AG04449 (cell line): Measurements from ENCODE around the gene CRYL1.

Experiments used
- CTCF ChIA-PET: fragments of 350-600 bp; formaldehyde crosslinking; extraction: SDS; loops from one replicate; lab custom pipeline; 2021; ENCODE audit warnings: antibody characterized with exemption; lab: Yijun Ruan, JAX
- POLR2A ChIA-PET: fragments of 400-600, 350-600 bp; formaldehyde crosslinking; extraction: SDS; loops from one replicate; lab custom pipeline; 2020; ENCODE audit warnings: antibody characterized with exemption, inconsistent platforms; lab: Yijun Ruan, JAX
- DNase-seq: peaks from one replicate; pipeline ENCODE4 v3.0.0-alpha.2; 2010; ENCODE audit warnings: low read depth, low spot score
- H3K4me3 ChIP-seq: 2 replicates; pipeline ENCODE4 v1.5.1; 2011; ENCODE audit warnings: low read depth, mild to moderate bottlenecking, control low read depth, low read length
- TF ChIP-seq, protein P1 (sequence below): IDR thresholded peaks from one replicate; pipeline ENCODE4 v1.5.1; 2011; ENCODE audit warnings: mild to moderate bottlenecking, moderate library complexity, low read length, control low read depth, inconsistent platforms; ENCODE audit not compliant: insufficient read depth; ENCODE audit errors: missing control alignments

The CRYL1 gene

DNA sequence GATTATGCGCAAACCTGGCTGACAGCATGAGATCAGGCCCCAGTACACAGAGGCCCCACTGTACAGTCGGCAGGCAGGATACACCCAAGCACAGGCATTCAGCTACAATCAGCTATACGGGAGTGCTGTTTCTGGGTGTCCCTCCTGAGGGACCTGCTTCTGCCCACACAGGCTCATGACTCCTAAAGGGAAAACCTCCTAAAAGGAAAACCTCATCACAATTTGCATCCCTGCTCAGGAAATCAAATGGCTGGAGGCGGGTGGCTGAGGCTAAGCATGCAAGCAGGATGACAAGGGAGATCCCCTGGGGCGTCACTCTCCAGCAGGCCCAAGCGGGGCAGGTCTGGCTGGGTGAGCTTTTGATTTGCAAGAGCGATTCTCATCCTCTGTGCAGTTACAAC lies 99.8 kb downstream of the CRYL1 start:
- no peak for DNase-seq
- ChIA-PET POLR2A (no interaction called here), CTCF (interaction anchor here (0.6 kb wide), 1 partner anchor 499 kb away, joined by 3 read pairs; no protein-coding TSS in a partner anchor)
- TF ChIP-seq, protein P1, sequence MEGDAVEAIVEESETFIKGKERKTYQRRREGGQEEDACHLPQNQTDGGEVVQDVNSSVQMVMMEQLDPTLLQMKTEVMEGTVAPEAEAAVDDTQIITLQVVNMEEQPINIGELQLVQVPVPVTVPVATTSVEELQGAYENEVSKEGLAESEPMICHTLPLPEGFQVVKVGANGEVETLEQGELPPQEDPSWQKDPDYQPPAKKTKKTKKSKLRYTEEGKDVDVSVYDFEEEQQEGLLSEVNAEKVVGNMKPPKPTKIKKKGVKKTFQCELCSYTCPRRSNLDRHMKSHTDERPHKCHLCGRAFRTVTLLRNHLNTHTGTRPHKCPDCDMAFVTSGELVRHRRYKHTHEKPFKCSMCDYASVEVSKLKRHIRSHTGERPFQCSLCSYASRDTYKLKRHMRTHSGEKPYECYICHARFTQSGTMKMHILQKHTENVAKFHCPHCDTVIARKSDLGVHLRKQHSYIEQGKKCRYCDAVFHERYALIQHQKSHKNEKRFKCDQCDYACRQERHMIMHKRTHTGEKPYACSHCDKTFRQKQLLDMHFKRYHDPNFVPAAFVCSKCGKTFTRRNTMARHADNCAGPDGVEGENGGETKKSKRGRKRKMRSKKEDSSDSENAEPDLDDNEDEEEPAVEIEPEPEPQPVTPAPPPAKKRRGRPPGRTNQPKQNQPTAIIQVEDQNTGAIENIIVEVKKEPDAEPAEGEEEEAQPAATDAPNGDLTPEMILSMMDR = no peak
- no peak overlapping the region for H3K4me3 ChIP-seq

DNA sequence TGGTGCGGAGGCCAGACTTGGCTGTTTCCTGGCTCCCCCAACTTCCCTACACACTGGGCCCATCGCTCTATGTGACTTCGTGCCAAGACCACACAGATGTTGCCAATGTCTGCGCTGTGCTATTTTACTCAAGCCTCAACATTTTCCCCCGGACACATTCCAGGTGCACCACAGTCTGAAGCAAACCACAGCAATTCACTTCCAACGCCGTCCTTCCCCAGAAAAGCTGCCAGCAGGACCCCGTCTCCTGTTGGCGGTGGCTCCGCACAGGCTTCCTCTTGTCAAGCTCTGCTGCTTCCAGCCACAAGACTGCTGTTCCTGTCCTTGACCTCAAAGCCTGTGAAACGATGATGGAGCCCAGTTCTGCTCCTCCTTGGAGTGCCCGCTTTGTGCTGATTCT lies 100.7 kb downstream of the CRYL1 start:
- DNase-seq = no peak
- TF ChIP-seq, protein P1 = no peak
- POLR2A ChIA-PET = no interaction called here
- H3K4me3 ChIP-seq = no peak overlapping the region
- CTCF ChIA-PET = interaction anchor here (0.6 kb wide), 1 partner anchor 500 kb away, joined by 3 read pairs; no protein-coding TSS in a partner anchor

DNA sequence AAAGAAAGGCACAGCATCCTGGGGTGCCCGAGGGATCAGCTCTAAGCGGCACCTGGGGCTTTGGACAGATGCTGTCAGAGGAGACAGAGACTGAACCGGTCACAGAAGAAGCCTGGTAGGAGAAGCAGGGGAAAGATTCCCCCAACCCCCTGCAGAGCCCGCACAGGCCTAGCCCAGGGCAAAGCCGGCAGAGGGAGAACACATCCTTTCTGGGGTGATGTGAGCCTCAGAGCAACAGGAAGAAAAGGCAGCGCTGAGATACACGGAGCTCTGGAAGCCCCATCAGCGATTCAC lies 101.2 kb downstream of the CRYL1 start:
- TF ChIP-seq, protein P1 = no peak
- CTCF ChIA-PET = no interaction called here
- DNase-seq = no peak
- POLR2A ChIA-PET = no interaction called here
- H3K4me3 ChIP-seq = no peak overlapping the region

DNA sequence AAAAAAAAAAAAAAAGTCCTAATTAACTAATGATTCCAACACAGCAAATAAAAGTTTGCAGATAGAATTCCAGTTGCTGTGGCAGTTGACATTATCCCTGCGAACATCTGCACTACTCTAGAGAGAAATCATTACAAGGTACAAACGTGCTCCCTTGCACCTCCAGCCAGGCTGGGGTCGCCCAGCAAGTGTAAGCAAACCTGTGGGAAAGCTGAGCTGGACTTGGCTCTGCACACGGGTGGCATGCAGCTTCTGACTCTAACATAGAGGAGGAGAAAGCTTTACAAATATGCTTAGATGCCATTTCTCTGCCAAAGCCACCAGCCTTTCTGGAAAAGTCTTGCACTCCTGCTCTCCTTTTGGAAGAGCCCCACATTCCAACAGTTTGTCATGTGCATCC lies 103.3 kb downstream of the CRYL1 start:
- TF ChIP-seq, protein P1 = no peak
- ChIA-PET POLR2A (no interaction called here), CTCF (no interaction called here)
- H3K4me3 ChIP-seq = no peak overlapping the region
- no peak for DNase-seq

DNA sequence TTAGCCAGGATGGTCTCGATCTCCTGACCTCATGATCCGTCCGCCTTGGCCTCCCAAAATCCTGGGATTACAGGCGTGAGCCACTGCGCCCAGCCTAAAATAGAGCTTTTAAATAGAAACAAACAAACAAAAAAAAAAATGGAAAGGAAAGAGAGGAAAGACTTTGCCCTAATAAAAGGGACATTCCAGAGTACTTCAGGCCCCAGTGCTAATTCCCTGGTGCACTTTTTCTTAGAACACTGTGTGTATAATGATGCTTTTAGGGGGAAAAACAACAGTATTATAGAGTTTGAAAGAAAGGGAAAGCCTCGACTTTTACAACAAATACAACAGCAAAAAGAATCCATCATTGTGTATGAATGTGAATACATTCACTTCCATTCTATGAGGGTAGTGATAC lies 104.7 kb downstream of the CRYL1 start:
- TF ChIP-seq, protein P1 = no peak
- no peak for DNase-seq
- CTCF ChIA-PET = interaction anchor here (1.7 kb wide), 1 partner anchor 222 kb away, joined by 4 read pairs; no protein-coding TSS in a partner anchor
- no peak overlapping the region for H3K4me3 ChIP-seq
- POLR2A ChIA-PET = no interaction called here

DNA sequence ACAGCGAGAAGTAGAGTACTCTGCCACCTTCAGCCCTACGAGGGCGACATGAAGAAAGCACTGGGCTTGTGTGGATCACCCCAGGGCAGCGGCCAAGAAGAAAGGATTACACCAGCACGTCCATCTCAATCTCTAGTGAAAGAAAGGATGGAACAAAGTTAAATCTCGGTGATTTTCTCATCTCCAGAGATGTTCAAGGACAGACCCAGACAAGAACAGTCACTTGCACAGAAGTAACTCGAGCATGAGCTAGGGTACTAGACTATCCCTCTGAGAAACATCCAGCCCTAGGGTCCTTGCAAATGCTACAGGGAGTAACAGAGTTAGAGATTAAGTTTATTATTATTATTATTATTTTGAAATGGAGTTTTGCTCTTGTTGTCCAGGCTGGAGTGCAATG lies 106.7 kb downstream of the CRYL1 start:
- CTCF ChIA-PET = no interaction called here
- DNase-seq = no peak
- POLR2A ChIA-PET = no interaction called here
- no peak overlapping the region for H3K4me3 ChIP-seq
- TF ChIP-seq, protein P1 = no peak
